HepG2 (cell line): ENCODE measurements around the gene ARHGAP25. TPM values are rescaled to one million over a fixed set of nuclear protein-coding genes. Genes with fewer than 3 reads are reported as not detected.

Experiments used
- CBFB ChIP-seq: sonication (generic); formaldehyde crosslinking; IDR thresholded peaks from 2 replicates; pipeline ENCODE4 v1.4.0; 2020; ENCODE audit warnings: missing genetic modification reagents
- FOXC1 ChIP-seq: sonication (generic); formaldehyde crosslinking; IDR thresholded peaks from 2 replicates; pipeline ENCODE4 v1.8.0; 2022; ENCODE audit warnings: mild to moderate bottlenecking, missing genetic modification reagents, borderline replicate concordance
- HHEX ChIP-seq: IDR thresholded peaks from 2 replicates; pipeline ENCODE4 v1.6.1; 2016; ENCODE audit warnings: control low read depth
- NR2F1 ChIP-seq, 2 experiments: fragments of 450-650 bp in 1 of 2; formaldehyde crosslinking in 1 of 2; IDR thresholded peaks; 2 replicates each; pipeline versions ENCODE4 v1.5.0 to v1.6.1; 2016 to 2020; ENCODE audit warnings: mild to moderate bottlenecking in 1 of 2, missing compliant biosample characterization in 1 of 2, missing genetic modification reagents in 1 of 2, moderate library complexity in 1 of 2
- SMC3 ChIP-seq: IDR thresholded peaks from 2 replicates; pipeline ENCODE4 v1.6.1; 2011; ENCODE audit warnings: low read length, improper control_type of control experiment
- STAG1 ChIP-seq: sonication (generic); formaldehyde crosslinking; IDR thresholded peaks from 2 replicates; pipeline ENCODE4 v1.4.0; 2020; ENCODE audit warnings: missing genetic modification reagents
- TARDBP ChIP-seq: sonication (generic); formaldehyde crosslinking; IDR thresholded peaks from 2 replicates; pipeline ENCODE4 v1.8.0; 2022; ENCODE audit warnings: mild to moderate bottlenecking, missing genetic modification reagents
- ZFP62 ChIP-seq: sonication (generic); formaldehyde crosslinking; IDR thresholded peaks from 2 replicates; pipeline ENCODE4 v1.4.0; 2020; ENCODE audit warnings: missing genetic modification reagents
- ZNF607 ChIP-seq: sonication (generic); formaldehyde crosslinking; IDR thresholded peaks from 2 replicates; pipeline ENCODE4 v1.5.1; 2020; ENCODE audit warnings: missing genetic modification reagents, mild to moderate bottlenecking, borderline replicate concordance
- ZNF644 ChIP-seq: IDR thresholded peaks from 2 replicates; pipeline ENCODE4 v1.6.1; 2016; ENCODE audit warnings: low read depth
- polyA plus RNA-seq, 8 experiments: library from polyadenylated mRNA; depleted of rRNA in 3 of 8; stranded (reverse) in 7 of 8; unstranded in 1 of 8; fragments of >200 nt; fragmentation: Illumina TruSeq in 4 of 8; extraction: Trizol in 4 of 8; gene quantifications; 2 replicates each; pipeline versions ENCODE4 v1.2.1 to v1.2.3, GENCODE V29; 2011 to 2016; ENCODE audit warnings: low read depth in 4 of 8, missing spikeins in 1 of 8, mixed read lengths in 1 of 8; ENCODE audit not compliant: insufficient read depth in 1 of 8
- total RNA-seq, 5 experiments: library from RNA; depleted of rRNA; stranded (reverse); fragments of >200 nt; fragmentation: Illumina TruSeq; extraction: Trizol; gene quantifications; 2 replicates each; pipeline ENCODE4 v1.2.3, GENCODE V29; 2016; ENCODE audit warnings: low read depth in 1 of 5
- TF ChIP-seq, protein P1 (sequence below): sonication (generic); formaldehyde crosslinking; IDR thresholded peaks from 2 replicates; pipeline ENCODE4 v1.5.1; 2020; ENCODE audit warnings: mild to moderate bottlenecking, missing genetic modification reagents, moderate library complexity
- TF ChIP-seq, protein P2 (sequence below): fragments of 450-650 bp; IDR thresholded peaks from 2 replicates; pipeline ENCODE4 v1.6.1; 2017; ENCODE audit warnings: mild to moderate bottlenecking
- TF ChIP-seq, protein P3 (sequence below): sonication (generic); IDR thresholded peaks from 2 replicates; pipeline ENCODE4 v1.6.1; 2016; ENCODE audit warnings: low read depth, borderline replicate concordance
- TF ChIP-seq, protein P4 (sequence below): sonication (generic); formaldehyde crosslinking; IDR thresholded peaks from 2 replicates; pipeline ENCODE4 v1.5.0; 2020; ENCODE audit warnings: mild to moderate bottlenecking, missing genetic modification reagents, borderline replicate concordance

ARHGAP25 gene
- total and polyA plus RNA-seq, 2 of the 13 experiments (the other 11 are each of a cell fraction or from before 2014, with no cell fraction given), result not detected

DNA sequence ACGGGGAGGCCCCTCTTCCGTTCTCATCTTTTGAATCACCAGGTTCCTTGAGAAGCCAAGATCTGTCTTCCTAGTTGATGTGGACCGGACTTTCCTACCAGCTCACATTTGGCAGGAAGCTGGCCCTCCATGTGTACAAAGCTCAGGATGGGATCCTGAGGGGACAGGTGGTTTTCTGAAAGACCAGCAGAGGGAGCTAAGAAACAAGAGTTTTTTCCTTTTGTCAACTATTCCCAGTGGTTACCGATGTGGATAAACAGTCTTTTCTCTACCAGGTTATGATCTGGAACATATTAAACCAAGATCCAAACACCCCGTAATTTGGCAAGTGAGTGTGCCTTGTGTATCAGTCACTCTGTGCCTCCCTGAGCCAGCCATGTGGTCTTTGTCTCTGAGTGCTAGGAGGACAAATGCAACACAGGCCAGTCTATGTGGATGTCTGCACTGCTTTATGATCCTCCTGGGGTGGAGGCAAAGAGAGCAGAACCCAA lies 25.1 kb upstream of the ARHGAP25 start (continued):
- TF ChIP-seq, protein P1, sequence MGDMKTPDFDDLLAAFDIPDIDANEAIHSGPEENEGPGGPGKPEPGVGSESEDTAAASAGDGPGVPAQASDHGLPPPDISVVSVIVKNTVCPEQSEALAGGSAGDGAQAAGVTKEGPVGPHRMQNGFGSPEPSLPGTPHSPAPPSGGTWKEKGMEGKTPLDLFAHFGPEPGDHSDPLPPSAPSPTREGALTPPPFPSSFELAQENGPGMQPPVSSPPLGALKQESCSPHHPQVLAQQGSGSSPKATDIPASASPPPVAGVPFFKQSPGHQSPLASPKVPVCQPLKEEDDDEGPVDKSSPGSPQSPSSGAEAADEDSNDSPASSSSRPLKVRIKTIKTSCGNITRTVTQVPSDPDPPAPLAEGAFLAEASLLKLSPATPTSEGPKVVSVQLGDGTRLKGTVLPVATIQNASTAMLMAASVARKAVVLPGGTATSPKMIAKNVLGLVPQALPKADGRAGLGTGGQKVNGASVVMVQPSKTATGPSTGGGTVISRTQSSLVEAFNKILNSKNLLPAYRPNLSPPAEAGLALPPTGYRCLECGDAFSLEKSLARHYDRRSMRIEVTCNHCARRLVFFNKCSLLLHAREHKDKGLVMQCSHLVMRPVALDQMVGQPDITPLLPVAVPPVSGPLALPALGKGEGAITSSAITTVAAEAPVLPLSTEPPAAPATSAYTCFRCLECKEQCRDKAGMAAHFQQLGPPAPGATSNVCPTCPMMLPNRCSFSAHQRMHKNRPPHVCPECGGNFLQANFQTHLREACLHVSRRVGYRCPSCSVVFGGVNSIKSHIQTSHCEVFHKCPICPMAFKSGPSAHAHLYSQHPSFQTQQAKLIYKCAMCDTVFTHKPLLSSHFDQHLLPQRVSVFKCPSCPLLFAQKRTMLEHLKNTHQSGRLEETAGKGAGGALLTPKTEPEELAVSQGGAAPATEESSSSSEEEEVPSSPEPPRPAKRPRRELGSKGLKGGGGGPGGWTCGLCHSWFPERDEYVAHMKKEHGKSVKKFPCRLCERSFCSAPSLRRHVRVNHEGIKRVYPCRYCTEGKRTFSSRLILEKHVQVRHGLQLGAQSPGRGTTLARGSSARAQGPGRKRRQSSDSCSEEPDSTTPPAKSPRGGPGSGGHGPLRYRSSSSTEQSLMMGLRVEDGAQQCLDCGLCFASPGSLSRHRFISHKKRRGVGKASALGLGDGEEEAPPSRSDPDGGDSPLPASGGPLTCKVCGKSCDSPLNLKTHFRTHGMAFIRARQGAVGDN (CRISPR knock-in tag), result no peak
- TF ChIP-seq ZFP62, result no peak
- TF ChIP-seq, protein P2, sequence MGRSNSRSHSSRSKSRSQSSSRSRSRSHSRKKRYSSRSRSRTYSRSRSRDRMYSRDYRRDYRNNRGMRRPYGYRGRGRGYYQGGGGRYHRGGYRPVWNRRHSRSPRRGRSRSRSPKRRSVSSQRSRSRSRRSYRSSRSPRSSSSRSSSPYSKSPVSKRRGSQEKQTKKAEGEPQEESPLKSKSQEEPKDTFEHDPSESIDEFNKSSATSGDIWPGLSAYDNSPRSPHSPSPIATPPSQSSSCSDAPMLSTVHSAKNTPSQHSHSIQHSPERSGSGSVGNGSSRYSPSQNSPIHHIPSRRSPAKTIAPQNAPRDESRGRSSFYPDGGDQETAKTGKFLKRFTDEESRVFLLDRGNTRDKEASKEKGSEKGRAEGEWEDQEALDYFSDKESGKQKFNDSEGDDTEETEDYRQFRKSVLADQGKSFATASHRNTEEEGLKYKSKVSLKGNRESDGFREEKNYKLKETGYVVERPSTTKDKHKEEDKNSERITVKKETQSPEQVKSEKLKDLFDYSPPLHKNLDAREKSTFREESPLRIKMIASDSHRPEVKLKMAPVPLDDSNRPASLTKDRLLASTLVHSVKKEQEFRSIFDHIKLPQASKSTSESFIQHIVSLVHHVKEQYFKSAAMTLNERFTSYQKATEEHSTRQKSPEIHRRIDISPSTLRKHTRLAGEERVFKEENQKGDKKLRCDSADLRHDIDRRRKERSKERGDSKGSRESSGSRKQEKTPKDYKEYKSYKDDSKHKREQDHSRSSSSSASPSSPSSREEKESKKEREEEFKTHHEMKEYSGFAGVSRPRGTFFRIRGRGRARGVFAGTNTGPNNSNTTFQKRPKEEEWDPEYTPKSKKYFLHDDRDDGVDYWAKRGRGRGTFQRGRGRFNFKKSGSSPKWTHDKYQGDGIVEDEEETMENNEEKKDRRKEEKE, result no peak
- TF ChIP-seq, protein P3, sequence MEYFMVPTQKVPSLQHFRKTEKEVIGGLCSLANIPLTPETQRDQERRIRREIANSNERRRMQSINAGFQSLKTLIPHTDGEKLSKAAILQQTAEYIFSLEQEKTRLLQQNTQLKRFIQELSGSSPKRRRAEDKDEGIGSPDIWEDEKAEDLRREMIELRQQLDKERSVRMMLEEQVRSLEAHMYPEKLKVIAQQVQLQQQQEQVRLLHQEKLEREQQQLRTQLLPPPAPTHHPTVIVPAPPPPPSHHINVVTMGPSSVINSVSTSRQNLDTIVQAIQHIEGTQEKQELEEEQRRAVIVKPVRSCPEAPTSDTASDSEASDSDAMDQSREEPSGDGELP, result peak; percentile 27; the same call in 1 of the 2 replicates
- TF ChIP-seq CBFB, result 0 out of 2 replicates have a peak, but pooled peaks have one; percentile 16
- TF ChIP-seq HHEX (CRISPR knock-in tag), result no peak
- no peak for TF ChIP-seq ZNF607 (CRISPR knock-in tag)
- peak; percentile 73 for TF ChIP-seq SMC3
- TF ChIP-seq ZNF644 (CRISPR knock-in tag), result peak; percentile 39; the same call in 1 of the 2 replicates
- TF ChIP-seq, protein P4, sequence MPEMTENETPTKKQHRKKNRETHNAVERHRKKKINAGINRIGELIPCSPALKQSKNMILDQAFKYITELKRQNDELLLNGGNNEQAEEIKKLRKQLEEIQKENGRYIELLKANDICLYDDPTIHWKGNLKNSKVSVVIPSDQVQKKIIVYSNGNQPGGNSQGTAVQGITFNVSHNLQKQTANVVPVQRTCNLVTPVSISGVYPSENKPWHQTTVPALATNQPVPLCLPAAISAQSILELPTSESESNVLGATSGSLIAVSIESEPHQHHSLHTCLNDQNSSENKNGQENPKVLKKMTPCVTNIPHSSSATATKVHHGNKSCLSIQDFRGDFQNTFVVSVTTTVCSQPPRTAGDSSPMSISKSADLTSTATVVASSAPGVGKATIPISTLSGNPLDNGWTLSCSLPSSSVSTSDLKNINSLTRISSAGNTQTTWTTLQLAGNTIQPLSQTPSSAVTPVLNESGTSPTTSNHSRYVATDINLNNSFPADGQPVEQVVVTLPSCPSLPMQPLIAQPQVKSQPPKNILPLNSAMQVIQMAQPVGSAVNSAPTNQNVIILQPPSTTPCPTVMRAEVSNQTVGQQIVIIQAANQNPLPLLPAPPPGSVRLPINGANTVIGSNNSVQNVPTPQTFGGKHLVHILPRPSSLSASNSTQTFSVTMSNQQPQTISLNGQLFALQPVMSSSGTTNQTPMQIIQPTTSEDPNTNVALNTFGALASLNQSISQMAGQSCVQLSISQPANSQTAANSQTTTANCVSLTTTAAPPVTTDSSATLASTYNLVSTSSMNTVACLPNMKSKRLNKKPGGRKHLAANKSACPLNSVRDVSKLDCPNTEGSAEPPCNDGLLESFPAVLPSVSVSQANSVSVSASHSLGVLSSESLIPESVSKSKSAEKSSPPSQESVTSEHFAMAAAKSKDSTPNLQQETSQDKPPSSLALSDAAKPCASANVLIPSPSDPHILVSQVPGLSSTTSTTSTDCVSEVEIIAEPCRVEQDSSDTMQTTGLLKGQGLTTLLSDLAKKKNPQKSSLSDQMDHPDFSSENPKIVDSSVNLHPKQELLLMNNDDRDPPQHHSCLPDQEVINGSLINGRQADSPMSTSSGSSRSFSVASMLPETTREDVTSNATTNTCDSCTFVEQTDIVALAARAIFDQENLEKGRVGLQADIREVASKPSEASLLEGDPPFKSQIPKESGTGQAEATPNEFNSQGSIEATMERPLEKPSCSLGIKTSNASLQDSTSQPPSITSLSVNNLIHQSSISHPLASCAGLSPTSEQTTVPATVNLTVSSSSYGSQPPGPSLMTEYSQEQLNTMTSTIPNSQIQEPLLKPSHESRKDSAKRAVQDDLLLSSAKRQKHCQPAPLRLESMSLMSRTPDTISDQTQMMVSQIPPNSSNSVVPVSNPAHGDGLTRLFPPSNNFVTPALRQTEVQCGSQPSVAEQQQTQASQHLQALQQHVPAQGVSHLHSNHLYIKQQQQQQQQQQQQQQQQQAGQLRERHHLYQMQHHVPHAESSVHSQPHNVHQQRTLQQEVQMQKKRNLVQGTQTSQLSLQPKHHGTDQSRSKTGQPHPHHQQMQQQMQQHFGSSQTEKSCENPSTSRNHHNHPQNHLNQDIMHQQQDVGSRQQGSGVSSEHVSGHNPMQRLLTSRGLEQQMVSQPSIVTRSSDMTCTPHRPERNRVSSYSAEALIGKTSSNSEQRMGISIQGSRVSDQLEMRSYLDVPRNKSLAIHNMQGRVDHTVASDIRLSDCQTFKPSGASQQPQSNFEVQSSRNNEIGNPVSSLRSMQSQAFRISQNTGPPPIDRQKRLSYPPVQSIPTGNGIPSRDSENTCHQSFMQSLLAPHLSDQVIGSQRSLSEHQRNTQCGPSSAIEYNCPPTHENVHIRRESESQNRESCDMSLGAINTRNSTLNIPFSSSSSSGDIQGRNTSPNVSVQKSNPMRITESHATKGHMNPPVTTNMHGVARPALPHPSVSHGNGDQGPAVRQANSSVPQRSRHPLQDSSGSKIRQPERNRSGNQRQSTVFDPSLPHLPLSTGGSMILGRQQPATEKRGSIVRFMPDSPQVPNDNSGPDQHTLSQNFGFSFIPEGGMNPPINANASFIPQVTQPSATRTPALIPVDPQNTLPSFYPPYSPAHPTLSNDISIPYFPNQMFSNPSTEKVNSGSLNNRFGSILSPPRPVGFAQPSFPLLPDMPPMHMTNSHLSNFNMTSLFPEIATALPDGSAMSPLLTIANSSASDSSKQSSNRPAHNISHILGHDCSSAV (CRISPR knock-in tag), result no peak
- peak; percentile 62 for TF ChIP-seq STAG1 (CRISPR knock-in tag)
- TF ChIP-seq TARDBP (CRISPR knock-in tag), result no peak
- TF ChIP-seq FOXC1 (CRISPR knock-in tag), result no peak
- TF ChIP-seq NR2F1 (CRISPR knock-in tag; IDR thresholded peaks at IDR 0.05), result no peak
